ENCODE results near the gene BMP7.

BMP7 gene

DNA sequence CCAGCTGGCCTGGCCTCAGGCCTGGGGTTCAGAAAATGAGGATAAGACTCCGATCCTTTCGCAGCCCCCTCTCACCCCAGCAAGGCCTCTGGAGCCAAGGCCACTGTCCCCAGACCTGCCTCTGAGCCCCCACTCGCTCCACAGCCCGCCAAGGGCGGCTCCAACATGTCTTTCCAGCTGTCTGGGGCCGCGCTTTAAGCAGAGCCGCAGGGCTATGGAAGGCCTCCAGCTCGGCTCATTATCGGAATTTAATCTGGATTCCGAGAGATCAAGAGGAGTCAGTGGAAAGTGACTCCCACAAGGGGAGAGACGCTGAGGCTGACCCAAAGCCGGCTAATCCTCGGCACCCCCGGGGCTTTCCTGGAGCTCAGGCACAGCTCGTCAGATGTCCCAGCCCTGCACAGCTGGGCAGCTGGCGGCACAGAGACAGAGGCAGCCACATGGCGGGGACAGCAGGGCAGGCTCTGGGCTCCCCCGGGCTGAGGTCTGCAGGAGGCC lies 41.8 kb downstream of the BMP7 start:
- no peak for DNase-seq

DNA sequence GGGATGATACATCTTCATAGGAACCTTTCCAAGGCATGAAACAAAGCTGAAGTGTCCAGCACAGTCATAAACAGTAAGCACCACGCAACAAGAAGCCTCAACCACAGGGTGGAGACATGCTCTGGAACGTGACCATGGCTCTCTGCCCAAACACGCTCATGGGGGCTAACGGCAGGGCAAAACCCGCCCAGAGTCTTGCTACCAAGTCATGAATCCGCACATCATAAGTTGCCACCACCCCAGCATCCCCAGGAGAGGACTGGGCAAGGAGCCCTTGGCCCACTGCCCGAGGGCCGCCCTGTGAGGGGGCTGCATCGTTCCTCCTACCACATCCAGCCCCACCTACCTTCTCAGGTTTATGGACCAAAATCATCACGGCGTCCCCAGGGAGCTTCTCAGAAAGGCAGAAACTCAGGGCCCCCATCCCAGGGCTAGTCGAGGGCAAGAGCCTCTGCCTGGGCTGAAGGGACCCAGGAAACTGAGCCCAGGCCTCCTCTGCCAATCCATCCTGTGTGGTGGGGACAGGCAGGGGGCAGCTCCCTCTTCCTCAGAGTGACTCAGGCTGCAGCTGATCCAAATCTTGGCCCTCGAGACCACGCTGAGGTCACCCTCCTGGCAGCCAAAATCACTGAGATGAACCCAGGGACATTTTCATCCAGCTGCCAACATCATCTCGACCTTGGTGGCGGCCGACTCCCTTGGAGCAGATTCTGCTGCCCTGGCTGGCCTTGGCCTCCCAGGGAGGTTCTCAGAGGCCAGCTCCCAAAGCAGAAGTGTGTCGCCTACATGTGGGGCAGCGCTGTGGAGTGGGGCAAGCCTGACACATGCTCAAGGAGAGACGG lies 42.6 kb downstream of the BMP7 start:
- DNase-seq: no peak

DNA sequence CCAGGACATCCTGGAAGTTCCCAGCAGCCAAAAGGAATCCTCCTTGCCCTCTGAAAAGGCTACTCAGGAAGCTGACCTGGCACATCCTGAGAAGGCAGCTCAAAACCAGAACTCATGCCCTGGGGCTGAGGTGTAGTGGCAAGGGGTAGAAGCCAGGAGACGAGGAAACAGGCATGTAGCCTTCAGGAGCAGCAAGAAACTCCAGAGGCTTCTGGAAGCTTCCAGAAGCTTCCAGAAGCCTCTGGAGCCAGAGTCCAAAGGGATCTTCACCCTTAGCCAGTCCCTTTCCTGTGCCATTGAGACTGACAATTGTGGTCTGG lies 43.9 kb downstream of the BMP7 start:
- DNase-seq: no peak

DNA sequence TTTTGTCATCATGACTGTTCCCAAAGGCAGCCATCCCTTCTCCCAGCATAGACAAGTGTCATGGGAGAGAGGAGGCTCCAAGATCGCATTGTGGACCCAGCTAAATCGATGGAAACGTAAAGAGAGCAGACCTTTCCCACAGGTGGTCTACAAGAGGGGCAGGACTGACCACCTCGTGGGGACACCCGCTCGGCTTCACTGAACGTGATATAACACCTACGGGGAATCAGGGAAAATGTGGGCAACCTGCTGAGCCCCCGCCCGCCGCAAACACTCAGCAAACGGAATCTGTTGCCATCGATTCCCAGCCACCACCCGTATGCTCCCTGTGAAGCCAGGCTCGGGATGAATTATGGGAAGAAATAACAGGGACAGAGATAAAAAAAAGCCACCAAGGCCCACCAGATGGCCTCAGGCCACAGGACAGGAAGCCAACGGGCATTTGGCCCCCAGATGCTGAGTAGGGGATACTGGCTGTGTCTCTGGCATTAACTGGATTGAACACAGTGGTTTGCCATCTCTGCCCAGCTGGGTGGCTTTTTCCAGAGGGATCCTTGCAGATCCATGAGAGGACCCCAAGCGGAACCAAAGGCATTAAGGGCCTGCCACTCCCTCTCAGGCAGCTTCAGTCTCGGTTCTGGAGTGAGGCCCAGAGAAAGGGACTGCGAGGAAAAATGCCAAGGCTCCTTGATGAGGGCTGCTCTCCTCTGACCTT lies 44.4 kb downstream of the BMP7 start:
- DNase-seq: no peak

DNA sequence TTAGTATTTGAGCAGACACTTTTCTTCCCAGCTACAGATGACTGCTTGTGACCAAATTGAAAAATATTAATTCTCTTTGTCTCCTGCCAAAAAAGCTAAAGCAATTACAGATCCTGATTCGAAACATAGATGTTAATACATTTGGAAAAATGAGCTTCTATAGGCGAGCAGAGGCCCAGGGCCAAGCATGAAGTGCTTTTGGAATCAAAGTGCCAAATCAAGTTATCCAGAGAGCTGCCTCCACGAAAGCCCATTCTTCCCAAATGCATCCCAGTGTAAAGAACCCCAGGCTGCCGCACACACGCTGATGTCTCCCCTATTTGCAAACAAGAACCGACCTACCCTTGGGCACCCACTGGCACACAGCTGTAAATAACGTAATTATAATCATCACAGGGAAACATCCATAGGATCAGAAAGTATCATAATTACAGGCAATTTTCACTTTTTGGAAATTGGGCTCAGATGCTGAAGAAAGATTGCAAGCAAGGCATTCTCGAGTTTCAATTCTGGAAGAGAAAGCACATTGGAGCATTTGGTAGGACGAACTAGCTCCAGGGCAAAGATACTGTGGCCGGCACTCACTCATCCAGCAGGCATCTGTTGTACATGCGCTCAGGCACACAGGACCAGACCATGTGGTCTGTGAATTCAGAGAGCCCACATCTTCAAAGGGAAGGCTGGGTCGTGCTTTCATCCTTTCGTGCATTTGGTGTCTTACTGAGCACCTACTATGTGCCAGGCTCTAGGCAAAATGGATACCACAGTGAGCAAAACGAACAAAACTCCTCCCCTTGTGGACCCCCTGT lies 45.9 kb downstream of the BMP7 start:
- DNase-seq: no peak

DNA sequence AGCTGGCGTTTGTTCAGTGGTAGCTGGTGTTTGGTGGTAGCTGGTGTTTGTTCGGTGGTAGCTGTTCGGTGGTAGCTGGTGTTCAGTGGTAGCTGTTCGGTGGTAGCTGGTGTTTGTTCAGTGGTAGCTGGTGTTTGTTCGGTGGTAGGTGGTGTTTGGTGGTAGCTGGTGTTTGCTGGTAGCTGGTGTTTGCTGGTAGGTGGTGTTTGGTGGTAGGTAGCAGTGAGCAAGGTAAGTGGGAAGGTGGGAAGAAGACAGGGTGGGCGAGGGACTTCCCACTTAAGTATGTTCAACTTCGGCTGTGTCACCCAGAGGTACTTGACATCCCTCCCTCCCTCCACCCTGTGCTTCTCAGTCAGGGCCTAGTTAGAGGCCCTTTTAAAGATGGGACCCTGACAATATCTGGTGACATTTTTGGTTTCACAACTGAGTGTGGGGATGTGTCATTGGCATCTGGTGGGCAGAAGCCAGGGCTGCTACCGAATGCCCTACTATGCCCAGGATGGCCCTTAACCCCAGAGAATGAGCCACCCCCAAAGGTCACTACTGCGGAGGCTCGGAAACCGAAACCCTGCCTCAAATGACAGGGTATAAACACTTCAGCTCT lies 47.3 kb downstream of the BMP7 start:
- DNase-seq: no peak

DNA sequence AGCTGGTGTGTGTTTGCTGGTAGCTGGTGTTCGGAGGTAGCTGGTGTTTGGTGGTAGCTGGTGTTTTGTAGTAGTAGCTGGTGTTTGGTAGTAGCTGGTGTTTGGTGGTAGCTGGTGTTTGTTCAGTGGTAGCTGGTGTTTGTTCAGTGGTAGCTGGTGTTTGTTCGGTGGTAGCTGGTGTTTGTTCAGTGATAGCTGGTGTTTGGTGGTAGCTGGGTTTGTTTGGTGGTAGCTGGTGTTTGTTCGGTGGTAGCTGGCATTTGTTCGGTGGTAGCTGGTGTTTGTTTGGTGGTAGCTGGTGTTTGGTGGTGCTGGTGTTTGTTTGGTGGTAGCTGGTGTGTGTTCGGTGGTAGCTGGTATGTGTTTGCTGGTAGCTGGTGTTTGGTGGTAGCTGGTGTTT lies 48.0 kb downstream of the BMP7 start:
- DNase-seq: no peak

DNA sequence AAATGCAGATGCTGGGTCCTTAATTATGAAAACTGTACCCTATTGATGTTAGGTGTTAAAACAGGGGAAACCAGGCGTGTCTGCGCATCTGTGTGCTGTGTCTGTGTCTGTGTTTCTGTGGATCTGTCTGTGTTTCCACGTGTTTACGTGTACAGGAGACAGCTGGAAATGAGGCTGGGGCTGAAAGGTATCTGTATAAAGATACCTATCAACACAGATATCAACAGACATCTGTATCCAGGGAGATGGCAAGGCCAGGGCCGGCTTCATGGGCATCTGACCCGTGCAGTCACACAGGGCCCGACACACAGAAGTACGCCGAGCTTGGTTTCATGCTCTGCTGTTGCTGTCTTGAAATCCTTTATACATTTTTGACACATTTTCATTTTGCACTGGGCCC lies 48.6 kb downstream of the BMP7 start:
- no peak for DNase-seq

DNA sequence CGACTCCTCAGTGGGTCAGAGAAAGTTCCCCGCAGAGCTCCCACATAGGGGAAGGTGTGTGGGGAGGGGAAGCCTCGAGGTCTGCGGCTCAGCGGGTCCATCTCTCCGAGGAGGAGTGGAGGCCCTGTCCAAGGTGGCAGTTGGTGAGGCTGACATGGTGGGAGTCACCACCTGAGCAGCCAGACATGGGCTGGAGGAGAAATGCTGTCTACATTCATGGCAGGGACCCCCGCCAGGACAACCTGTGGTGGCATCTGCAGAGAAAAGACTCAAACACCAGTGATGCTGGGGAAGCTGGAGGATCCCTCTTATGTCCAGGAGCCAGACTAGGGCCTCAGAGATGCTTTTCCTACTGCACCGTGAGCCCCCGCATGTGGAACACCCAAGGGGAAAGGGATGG lies 49.8 kb downstream of the BMP7 start:
- no peak for DNase-seq

DNA sequence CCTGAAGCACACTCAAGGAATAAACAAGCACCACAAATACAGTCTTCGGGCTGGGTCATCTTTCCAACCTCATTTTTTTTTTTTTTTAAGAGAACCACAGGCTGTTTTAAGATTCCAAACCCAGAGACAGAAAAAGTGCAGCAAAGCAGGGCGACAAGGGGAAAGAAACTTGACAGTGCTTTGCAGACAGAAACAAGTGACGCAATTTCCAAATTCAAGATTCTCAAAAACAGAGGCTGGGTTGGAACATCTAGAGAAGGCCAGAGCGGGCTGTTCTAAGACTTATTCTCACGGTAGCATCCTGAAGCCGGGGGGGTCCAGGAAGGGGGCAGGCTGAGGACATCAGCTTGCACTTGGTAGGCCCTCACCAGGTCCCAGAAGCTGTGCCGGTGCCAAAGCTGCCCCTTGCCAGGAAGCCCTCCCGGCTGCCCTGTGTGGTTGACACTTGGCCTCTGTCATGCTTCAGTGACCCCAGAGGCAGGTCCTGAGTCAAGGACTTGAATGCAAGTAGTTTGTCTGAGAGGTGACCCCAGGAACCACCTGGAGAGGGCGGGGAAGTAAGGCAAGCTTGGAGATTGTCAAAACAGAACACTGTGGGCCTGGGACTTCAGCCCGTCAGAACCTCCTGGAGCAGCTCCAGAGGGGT lies 50.5 kb downstream of the BMP7 start:
- DNase-seq: no peak

DNA sequence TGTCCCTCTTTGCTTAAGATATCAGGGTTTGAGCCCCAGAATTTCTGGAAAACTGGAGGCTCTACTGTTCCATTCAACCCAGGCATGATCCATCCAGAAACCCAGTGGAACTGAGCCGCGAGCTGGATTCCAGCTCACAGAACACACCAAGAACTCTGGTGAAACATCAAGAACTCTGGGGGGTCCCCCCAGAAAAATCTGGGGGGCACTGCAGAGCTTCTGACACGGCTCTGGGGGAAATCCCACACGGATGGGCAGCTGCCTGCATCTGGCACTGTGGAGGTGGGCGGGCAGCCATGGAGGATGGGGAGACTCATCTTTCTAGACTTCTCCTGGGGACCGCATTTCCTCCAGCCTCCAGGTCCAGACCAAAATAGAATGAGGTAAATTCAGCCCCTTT lies 51.0 kb downstream of the BMP7 start:
- no peak for DNase-seq

DNA sequence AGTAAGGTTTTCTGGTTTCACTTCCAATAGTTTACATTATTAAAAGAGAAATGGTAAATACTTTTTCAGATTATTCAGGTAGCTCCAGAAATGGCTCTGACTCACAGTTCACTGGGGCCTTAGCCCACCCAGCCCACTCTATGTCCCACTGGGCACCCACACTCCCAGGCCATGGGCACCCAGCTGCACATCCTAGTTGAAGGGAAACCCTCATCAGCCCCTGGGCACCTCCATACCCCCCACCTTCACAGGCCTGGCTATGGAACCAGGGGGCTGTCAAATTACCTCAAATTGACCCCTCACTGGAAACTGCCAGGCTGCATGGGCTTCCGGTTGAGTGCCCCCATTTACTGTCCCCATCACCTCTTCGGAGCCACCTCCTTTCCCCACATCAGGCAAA lies 51.5 kb downstream of the BMP7 start:
- no peak for DNase-seq

DNA sequence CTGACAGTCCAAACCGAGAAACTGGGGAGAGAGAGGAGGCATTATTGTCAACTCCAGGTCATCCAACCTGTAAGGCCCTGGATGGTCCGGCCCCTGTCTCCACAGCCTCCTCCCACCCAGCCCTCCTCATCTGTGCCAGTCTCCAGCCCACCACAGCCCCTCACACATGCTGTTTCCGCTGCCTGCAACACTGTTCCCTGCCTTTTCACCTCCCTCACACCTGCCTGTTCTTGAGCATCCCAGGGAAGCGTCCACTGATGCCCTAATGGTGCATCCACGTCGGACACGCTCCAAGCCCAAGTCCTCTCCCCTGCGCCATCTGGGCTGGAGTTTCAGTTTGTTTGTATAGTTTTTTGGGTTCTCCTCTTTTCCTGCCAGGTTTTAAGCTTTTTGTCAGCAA lies 52.0 kb downstream of the BMP7 start:
- no peak for DNase-seq

DNA sequence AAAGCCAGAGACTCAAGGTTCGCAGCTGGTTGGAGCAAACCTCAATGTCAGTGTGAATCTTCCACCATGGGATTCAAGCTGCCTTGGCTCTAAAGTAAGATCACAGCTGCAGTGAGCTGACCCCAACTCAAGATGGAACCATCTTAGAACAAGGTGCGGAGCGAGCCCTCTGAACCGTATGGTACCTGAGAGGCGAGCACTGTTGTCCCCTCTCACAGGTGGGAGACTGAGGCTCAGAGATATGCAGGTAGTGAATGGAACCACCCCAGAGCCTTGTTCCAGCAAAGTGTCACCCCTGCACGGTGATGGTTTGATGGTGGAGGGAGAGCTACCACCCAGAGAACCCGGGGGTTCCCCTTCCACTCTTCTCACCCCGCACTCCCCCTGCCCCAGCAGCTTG lies 52.5 kb downstream of the BMP7 start:
- DNase-seq: no peak

DNA sequence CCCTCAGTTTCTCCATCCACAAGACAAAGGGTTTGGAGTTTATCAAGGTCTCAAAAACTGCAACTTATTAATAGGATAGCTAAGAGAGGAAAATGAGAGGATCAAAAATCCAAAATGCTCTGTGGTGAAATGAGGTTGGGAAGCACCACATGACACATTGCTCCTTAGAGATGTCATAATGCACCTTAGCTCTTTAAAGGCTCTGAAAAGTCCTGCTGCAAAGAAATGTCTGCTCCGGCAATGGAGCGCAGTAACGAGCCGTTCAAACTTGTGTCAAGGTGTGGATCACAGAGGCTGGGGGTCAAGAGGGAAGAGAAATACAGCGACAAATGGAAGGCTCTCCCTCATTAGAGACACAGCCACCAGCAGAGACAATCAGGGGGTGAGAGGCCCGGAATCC lies 53.1 kb downstream of the BMP7 start:
- DNase-seq: no peak

DNA sequence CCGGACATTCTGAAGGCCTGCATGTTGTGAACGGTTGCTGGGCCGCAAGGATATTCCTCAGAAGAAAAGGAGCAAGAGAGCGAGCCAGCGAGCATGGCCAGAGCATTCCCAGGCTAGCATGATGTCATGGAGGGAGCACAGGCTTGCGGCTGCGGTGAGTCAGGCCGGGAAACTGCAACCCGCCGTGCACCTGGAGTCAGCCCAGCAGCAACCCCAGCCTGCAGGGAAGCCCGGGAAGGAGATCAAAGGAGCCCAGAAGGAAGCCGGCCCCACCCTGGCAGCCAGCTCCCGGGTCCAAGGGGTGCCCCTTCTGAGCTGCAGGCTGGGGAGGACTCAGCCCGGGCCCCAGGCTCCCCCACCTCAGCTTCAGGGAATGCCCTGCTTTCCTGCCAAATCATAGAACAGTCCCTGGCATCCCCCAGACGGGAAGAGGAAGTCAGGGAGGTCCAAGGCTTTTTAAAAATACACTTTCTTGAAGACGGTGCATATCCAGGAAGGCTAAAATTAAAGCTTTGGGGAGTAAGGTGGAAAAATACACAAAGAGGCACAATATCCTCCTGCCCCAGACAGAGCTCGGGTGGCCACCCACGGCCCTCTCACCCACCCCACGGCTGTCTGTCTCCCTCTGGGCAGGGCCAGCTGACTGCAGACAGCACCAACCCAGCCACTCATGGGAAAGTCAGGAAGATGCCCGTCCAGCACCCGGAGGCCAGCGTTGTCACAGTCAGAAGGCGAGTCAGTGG lies 53.7 kb downstream of the BMP7 start:
- DNase-seq: no peak

DNA sequence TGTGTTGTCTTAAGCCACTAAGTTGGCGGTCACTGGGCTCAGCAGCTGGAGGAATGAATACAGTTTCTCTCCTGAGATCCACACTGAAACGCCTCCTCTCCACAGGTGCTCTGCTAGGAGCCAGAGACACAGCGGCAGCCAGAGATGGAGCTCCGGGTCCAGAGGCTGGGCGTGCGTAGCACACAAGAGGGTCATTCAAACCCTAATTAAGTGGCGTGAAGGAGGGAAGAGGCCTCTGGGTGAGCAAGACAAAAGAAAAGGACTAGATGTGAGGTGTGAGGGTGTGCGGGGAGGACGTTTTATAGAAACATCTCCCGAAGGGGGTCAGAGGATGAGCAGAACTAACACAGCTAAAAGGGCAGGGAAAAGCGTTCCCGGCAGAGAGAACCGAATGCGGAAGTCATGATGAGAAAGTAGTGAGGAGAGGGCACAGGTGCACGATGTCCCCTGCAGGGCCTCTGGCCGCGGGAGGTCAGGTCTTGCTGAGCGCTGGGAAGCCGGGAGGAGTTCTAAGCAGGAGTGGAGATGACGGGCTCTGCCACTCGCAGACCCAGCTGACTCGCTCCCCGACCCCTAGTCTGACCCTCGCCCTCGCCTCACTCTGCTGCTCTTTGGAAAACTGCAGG lies 54.4 kb downstream of the BMP7 start:
- no peak for DNase-seq

DNA sequence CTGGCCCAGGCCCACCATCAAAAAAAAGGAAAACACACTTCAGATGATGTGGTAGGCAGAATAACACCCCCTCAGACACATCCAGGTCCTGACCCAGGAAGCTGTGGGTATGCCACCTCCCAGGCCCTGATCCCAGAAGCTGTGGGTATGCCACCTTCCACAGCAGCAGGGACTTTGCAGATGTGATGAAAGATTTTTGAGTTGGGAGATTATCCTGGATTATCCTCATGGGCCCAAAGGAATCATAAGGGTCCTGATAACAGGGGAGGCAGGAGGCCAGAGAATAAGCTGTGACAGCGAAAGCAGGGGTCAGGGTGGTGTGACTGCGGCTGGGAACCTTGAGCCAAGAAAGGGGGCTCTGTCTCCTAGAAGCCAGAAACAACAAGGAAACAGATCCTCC lies 55.0 kb downstream of the BMP7 start:
- no peak for DNase-seq

DNA sequence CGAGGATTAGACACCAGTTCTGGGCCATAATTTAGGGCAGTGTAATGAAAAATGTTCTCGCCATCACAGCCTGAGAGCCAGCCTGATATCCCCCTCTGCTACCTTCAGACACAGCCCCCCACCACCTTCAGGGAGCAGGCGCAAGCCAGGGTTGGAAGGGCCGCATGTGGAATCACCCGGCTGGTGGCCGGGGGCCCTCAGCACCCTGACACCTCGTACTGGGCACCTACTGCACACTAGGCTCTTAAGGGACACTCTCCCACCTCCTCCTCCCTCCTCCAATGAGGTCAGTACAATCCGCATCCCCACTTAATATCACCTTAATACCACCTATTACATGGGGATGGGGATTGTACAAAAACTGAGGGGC lies 55.5 kb downstream of the BMP7 start:
- DNase-seq: no peak

DNA sequence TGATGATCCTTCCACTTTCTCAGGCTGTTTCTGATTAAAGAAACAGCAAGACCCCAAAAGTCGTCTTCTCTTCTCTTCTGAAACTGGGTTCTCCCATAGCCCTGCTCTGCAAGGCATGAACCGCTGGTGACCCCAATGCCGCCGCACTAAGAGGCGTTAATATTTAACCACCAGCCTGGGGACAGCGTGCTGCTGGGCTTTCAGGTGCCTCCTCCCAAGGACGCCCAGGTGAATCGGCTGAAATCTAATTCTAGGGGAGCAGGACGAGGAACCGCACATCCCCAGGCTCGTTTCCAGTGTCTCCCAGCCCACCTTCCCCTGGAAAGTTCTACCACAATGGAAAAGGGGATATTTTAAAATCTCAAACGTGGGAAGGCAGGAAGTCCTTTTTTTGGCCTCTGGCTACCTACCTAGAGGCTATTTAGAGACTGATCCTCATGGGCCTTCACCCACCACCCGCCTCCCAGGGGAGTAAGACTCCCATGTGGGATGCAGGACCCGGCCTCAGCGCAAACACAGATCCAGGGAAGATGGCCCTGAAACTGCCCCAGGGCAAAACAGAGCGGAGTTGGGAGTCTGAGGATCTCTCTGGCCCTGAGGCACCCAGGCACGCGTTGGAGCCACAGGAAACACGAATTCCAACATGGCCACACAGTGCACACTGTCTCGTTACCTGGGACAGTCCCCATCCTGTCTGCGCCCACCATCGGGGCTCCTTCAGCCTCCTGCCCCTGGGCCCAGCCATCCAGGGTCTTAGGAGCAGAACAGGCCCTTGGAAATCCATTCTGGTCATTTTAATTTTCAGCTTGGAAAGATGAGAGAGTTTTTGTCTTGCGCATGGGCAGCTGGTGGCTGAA lies 56.2 kb downstream of the BMP7 start:
- DNase-seq: no peak

DNA sequence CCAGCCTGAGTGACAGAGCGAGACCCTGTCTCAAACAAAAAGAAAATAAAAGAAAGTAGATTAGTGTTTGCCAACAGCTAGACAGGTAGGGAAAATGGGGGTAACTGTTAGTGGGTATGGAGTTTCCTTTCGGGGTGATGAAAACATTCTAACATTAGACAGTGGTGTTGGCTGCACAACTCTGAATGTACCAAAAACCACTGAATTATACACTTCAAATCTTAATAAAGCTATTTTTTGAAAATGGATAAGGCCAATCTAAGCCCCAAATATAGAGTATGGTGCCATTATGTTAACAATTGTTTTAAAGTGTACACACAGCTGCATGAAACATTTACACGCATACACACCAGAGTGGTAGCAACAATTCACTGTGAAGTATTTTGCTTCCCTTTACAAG lies 57.0 kb downstream of the BMP7 start:
- DNase-seq: no peak

Measured in stimulated activated CD4-positive, alpha-beta T cell treated with anti-CD3 and anti-CD28 coated beads, Interleukin-12 subunit alpha, Interleukin-12 subunit beta, amount 100 ng/mL, for 4 hours (primary cell).